Neural cell (in vitro differentiated cells): ENCODE data around the gene DOCK8.

Experiments used
- EP300 ChIP-seq: fragments of 450-650 bp; conservative IDR thresholded peaks from 2 replicates; pipeline ENCODE4 v1.6.1; 2014; ENCODE audit warnings: antibody characterized with exemption, mild to moderate bottlenecking, moderate library complexity; ENCODE audit not compliant: poor library complexity, severe bottlenecking
- EZH2 ChIP-seq: fragments of 200-600, 300-800 bp; shearing (Covaris generic), sonication (generic); IDR thresholded peaks from 2 replicates; pipeline ENCODE4 v1.6.1; 2014; ENCODE audit warnings: antibody characterized with exemption, low read length, borderline replicate concordance, mild to moderate bottlenecking; ENCODE audit not compliant: insufficient read depth, poor library complexity, severe bottlenecking
- MXI1 ChIP-seq: fragments of 450-650 bp; conservative IDR thresholded peaks from 2 replicates; pipeline ENCODE4 v1.6.1; 2014; ENCODE audit warnings: antibody characterized with exemption, mild to moderate bottlenecking; ENCODE audit not compliant: poor library complexity, severe bottlenecking
- POLR2AphosphoS5 ChIP-seq: IDR thresholded peaks from 2 replicates; pipeline ENCODE4 v1.6.1; 2012
- SMC3 ChIP-seq: fragments of 450-650 bp; conservative IDR thresholded peaks from 2 replicates; pipeline ENCODE4 v1.6.1; 2014; ENCODE audit warnings: antibody characterized with exemption, mild to moderate bottlenecking, moderate library complexity; ENCODE audit not compliant: poor library complexity
- TF ChIP-seq, protein P1 (sequence below): fragments of 450-650 bp; IDR thresholded peaks from 2 replicates; pipeline ENCODE4 v1.5.1; 2014; ENCODE audit warnings: antibody characterized with exemption, mild to moderate bottlenecking, moderate library complexity; ENCODE audit not compliant: poor library complexity, severe bottlenecking
- TF ChIP-seq, protein P2 (sequence below): IDR thresholded peaks from 2 replicates; pipeline ENCODE4 v1.6.1; 2012; ENCODE audit warnings: borderline replicate concordance

DNA sequence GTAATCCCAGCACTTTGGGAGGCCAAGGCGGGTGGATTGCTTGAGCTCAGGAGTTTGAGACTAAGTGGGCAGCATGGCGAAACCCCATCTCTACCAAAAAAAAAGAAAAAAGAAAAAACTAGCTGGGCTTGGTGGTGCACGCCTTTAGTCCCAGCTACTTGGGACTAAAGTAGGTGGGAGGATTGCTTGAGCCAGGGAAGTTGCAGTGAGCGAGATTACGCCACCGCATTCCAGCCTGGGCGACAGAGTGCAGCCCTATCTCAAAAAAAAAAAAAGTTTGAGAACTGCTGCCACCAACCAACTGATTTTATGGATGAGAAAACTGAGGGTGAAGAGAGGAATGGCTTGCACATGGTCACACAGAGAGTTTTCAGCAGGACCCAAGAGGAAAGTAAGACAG is 175.1 kb downstream of the DOCK8 start:
- TF ChIP-seq, protein P1, sequence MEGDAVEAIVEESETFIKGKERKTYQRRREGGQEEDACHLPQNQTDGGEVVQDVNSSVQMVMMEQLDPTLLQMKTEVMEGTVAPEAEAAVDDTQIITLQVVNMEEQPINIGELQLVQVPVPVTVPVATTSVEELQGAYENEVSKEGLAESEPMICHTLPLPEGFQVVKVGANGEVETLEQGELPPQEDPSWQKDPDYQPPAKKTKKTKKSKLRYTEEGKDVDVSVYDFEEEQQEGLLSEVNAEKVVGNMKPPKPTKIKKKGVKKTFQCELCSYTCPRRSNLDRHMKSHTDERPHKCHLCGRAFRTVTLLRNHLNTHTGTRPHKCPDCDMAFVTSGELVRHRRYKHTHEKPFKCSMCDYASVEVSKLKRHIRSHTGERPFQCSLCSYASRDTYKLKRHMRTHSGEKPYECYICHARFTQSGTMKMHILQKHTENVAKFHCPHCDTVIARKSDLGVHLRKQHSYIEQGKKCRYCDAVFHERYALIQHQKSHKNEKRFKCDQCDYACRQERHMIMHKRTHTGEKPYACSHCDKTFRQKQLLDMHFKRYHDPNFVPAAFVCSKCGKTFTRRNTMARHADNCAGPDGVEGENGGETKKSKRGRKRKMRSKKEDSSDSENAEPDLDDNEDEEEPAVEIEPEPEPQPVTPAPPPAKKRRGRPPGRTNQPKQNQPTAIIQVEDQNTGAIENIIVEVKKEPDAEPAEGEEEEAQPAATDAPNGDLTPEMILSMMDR, result no peak
- no peak for TF ChIP-seq EZH2
- TF ChIP-seq, protein P2, sequence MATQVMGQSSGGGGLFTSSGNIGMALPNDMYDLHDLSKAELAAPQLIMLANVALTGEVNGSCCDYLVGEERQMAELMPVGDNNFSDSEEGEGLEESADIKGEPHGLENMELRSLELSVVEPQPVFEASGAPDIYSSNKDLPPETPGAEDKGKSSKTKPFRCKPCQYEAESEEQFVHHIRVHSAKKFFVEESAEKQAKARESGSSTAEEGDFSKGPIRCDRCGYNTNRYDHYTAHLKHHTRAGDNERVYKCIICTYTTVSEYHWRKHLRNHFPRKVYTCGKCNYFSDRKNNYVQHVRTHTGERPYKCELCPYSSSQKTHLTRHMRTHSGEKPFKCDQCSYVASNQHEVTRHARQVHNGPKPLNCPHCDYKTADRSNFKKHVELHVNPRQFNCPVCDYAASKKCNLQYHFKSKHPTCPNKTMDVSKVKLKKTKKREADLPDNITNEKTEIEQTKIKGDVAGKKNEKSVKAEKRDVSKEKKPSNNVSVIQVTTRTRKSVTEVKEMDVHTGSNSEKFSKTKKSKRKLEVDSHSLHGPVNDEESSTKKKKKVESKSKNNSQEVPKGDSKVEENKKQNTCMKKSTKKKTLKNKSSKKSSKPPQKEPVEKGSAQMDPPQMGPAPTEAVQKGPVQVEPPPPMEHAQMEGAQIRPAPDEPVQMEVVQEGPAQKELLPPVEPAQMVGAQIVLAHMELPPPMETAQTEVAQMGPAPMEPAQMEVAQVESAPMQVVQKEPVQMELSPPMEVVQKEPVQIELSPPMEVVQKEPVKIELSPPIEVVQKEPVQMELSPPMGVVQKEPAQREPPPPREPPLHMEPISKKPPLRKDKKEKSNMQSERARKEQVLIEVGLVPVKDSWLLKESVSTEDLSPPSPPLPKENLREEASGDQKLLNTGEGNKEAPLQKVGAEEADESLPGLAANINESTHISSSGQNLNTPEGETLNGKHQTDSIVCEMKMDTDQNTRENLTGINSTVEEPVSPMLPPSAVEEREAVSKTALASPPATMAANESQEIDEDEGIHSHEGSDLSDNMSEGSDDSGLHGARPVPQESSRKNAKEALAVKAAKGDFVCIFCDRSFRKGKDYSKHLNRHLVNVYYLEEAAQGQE, result no peak
- no peak for TF ChIP-seq MXI1
- no peak for TF ChIP-seq EP300
- TF ChIP-seq SMC3, result no peak
- no peak for TF ChIP-seq POLR2AphosphoS5
